Dendritic cell treated with granulocyte-macrophage colony-stimulating factor and Interleukin-4, amounts not matched to agents 40 ng/mL and 50 ng/mL, for 4 days (primary cell): ENCODE measurements around the gene RAB7B.

Experiments used
- H3K27ac Mint-ChIP-seq: one replicate; pipeline ENCODE4 v1.8.0; 2022; ENCODE audit warnings: mild to moderate bottlenecking, mixed read lengths
- H3K27me3 Mint-ChIP-seq: one replicate; pipeline ENCODE4 v1.8.0; 2022; ENCODE audit warnings: mild to moderate bottlenecking, mixed read lengths
- H3K36me3 Mint-ChIP-seq: one replicate; pipeline ENCODE4 v1.8.0; 2022; ENCODE audit warnings: low read depth, mixed read lengths
- H3K4me1 Mint-ChIP-seq: one replicate; pipeline ENCODE4 v1.8.0; 2022; ENCODE audit warnings: low read depth, mixed read lengths
- H3K4me3 Mint-ChIP-seq: one replicate; pipeline ENCODE4 v1.8.0; 2022; ENCODE audit warnings: mild to moderate bottlenecking, moderate library complexity, mixed read lengths
- H3K9me3 Mint-ChIP-seq: one replicate; pipeline ENCODE4 v1.8.0; 2022; ENCODE audit warnings: mixed read lengths
- intact Hi-C: fragments of 100-400 bp; cut with micrococcal nuclease; formaldehyde crosslinking; loops from one replicate; pipeline ENCODE4 v1.15.0; 2022

Gene RAB7B

DNA sequence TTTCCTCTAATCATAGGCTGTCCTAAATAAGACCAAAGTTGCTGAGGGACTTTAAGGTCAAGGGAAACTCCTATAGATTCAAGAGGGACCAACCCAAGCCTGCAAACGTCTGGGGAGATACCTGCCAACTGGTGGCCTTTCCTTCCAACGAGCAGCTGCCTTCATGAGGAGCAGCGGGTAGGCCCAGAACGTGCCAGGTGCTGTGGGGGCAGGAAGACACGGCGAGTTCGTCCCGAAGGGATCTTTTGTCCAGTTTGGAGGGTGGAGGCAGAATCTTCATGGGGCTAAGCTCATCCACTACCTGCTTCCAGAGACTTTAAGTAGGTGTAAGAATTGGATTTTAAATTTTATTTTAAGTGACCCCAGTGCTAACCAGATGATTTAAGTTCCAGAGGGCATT is 34.0 kb downstream of the RAB7B start:
- H3K36me3 Mint-ChIP-seq = no peaks in the 10 kb centered on the region
- peaks cover 6% of the 10 kb centered on the region for H3K27me3 Mint-ChIP-seq
- H3K27ac Mint-ChIP-seq = no peak overlapping the region
- intact Hi-C loops = no loop called here
- H3K4me1 Mint-ChIP-seq = peaks cover under 1% of the 10 kb centered on the region
- no peak overlapping the region for H3K4me3 Mint-ChIP-seq
- H3K9me3 Mint-ChIP-seq = no peaks in the 10 kb centered on the region

DNA sequence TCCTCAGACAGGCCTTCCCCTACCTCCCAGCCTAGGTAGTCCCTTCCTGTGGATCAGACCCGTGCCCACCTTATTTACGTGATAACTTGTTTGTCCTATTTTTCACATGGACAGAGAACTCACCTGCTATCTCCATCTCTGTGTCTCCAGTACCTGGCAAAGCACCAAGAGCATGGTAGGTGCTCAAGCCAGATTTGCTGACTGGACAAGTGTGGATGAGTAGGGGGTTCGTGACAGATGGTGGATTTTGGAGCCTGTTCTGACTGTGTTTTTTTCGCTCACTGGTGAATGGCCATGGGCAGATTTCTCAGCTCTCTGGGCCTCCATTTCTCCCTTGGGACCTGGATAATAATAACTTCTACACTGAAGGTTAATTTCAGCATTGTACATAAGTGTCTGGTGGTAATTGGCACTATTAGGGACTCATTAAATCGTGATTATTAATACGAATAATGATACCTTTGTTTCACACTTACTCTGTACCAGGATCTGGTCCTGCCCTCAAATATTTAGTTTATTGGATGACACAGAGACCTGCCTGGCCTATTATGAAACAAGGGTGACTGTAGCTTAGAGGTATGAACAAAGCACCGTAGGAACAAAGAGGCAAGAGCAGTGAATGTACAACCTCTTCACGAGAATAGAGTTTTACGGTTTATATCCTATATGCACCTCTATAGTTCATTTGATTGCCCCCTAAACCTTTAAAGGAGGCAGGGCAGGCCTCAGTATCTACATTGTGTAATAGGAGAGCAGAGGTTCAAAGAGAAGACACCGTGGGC is 35.5 kb downstream of the RAB7B start:
- intact Hi-C loops = no loop called here
- peaks cover 15% of the 10 kb centered on the region for H3K4me1 Mint-ChIP-seq
- H3K4me3 Mint-ChIP-seq = no peak overlapping the region
- no peaks in the 10 kb centered on the region for H3K9me3 Mint-ChIP-seq
- no peak overlapping the region for H3K27ac Mint-ChIP-seq
- H3K36me3 Mint-ChIP-seq = no peaks in the 10 kb centered on the region
- H3K27me3 Mint-ChIP-seq = peaks cover 7% of the 10 kb centered on the region

GRCh38 chr1:205965036-205965884 is 37.9 kb downstream of the RAB7B start:
- Mint-ChIP-seq H3K36me3 (no peaks in the 10 kb centered on the region), H3K4me1 (peaks cover 33% of the 10 kb centered on the region), H3K4me3 (no peak overlapping the region), H3K27ac (no peak overlapping the region), H3K27me3 (peaks cover 18% of the 10 kb centered on the region), H3K9me3 (no peaks in the 10 kb centered on the region)
- intact Hi-C loops = no loop called here

DNA sequence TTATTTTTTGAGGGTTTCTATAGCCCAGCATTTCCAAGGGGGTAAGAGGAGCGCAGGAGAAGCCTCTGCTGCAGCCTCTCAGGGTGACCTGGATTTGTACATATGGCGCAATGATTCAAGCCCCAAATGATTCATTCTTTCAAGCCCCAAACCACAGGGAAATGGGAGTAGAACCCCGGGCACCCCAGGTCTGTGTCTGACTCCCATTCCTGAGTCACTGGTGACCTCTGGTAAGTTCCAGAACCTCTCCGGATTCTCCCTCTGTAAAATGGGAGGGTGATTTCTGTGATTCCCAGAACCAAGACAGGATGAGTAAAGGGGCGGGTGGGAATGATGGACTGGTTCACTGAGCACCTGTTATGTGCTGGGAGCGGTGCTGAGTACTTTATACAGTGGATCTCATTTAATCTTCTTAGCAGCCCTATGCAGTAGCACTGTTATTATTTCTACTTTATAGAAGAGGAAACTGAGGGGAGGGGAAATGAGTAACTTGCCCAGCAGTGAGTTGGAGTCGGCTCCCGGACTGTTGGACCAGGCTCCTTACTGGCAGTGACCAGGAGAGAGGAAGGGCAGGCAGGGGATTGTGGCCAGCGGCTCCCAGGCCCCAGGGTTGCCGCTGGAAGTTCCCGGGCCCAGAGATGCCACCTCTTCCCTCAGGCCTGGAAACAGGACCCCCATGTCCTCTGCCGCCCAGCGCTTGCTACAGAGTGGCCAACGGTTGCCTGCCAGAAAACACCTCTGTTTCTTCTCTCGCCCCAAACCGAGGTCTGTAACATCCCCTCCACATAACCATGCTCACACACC is 39.6 kb downstream of the RAB7B start:
- Mint-ChIP-seq H3K9me3 (no peaks in the 10 kb centered on the region), H3K27me3 (peaks cover 21% of the 10 kb centered on the region)

DNA sequence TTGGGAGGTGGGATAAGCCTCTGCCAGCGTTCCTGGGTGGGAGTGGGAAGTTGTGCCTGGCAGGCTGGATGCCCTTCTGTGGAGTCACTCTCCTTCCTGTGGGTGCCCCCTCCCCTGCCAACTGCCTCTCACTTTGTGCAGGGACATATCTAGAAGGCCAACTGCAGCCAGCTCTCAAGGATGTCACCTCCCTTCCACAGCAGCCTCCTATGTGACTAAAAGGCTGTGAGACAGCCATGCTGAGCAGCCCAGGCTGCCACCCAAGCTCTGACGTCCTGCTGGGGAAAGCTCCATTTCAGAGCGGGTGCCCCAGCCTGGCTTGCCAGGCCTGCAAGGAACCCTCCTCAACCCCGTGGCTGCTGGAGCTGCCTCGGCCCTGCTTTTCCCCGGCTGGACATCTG is 40.4 kb downstream of the RAB7B start:
- no peak overlapping the region for H3K4me3 Mint-ChIP-seq
- H3K36me3 Mint-ChIP-seq = no peaks in the 10 kb centered on the region
- H3K27ac Mint-ChIP-seq = no peak overlapping the region
- H3K9me3 Mint-ChIP-seq = no peaks in the 10 kb centered on the region
- H3K27me3 Mint-ChIP-seq = peaks cover 21% of the 10 kb centered on the region
- H3K4me1 Mint-ChIP-seq = peaks cover 33% of the 10 kb centered on the region
- intact Hi-C loops = no loop called here

More for the DNA sequence above, 39.6 kb downstream of the RAB7B start:
- no peak overlapping the region for H3K4me3 Mint-ChIP-seq
- intact Hi-C loops = no loop called here
- no peaks in the 10 kb centered on the region for H3K36me3 Mint-ChIP-seq
- peaks cover 33% of the 10 kb centered on the region for H3K4me1 Mint-ChIP-seq
- no peak overlapping the region for H3K27ac Mint-ChIP-seq

- Mint-ChIP-seq H3K4me1 (peaks cover 33% of the 10 kb centered on the region), H3K27ac (peak overlapping the region; percentile 35), H3K36me3 (no peaks in the 10 kb centered on the region), H3K4me3 (no peak overlapping the region), H3K27me3 (peaks cover 19% of the 10 kb centered on the region), H3K9me3 (no peaks in the 10 kb centered on the region)
- intact Hi-C loops = no loop called here
Observed at GRCh38 chr1:205961991-205962820, 41.0 kb downstream of the RAB7B start.

GRCh38 chr1:205961405-205961804 is 41.8 kb downstream of the RAB7B start:
- Mint-ChIP-seq H3K36me3 (no peaks in the 10 kb centered on the region), H3K4me3 (no peak overlapping the region), H3K27ac (peak overlapping the region; percentile 35), H3K9me3 (no peaks in the 10 kb centered on the region), H3K4me1 (peaks cover 33% of the 10 kb centered on the region), H3K27me3 (peaks cover 25% of the 10 kb centered on the region)
- intact Hi-C loops = no loop called here

GRCh38 chr1:205959789-205960188 is 43.4 kb downstream of the RAB7B start:
- Mint-ChIP-seq H3K4me3 (no peak overlapping the region), H3K4me1 (peaks cover 33% of the 10 kb centered on the region), H3K27ac (no peak overlapping the region), H3K9me3 (no peaks in the 10 kb centered on the region), H3K27me3 (peaks cover 33% of the 10 kb centered on the region), H3K36me3 (no peaks in the 10 kb centered on the region)
- intact Hi-C loops = no loop called here

- intact Hi-C loops = no loop called here
Observed at GRCh38 chr1:205955499-205955898, 47.7 kb downstream of the RAB7B start.

GRCh38 chr1:205954819-205955404 is 48.3 kb downstream of the RAB7B start:
- Mint-ChIP-seq H3K4me1 (peaks cover 18% of the 10 kb centered on the region), H3K4me3 (no peak overlapping the region), H3K27me3 (peaks cover 20% of the 10 kb centered on the region), H3K36me3 (no peaks in the 10 kb centered on the region), H3K9me3 (no peaks in the 10 kb centered on the region), H3K27ac (no peak overlapping the region)
- intact Hi-C loops = no loop called here

More at GRCh38 chr1:205955499-205955898, 47.7 kb downstream of the RAB7B start:
- peaks cover 16% of the 10 kb centered on the region for H3K4me1 Mint-ChIP-seq
- H3K9me3 Mint-ChIP-seq = no peaks in the 10 kb centered on the region
- no peaks in the 10 kb centered on the region for H3K36me3 Mint-ChIP-seq
- no peak overlapping the region for H3K4me3 Mint-ChIP-seq
- H3K27ac Mint-ChIP-seq = no peak overlapping the region
- peaks cover 20% of the 10 kb centered on the region for H3K27me3 Mint-ChIP-seq

DNA sequence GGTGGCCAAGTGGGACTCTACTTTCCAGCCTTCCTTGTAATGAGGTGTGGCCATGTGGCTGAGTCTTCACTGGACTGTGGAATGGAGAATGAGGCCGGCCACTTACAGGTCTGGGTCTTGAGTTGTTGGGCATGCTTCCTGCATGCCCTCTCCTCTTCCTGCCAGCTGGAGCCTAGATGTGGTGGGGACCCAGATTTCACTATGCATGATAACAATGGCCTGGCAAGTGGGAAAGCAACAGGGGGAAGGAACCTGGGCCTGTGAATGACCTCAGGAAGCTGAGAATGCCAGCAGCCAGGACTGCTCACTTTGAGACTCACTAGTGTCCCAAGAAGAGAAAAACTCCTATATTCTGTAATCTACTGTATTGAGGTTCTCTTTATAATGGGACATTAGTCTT is 51.4 kb downstream of the RAB7B start:
- peaks cover 18% of the 10 kb centered on the region for H3K27me3 Mint-ChIP-seq
- peaks cover 48% of the 10 kb centered on the region for H3K4me1 Mint-ChIP-seq
- intact Hi-C loops = no loop called here
- H3K9me3 Mint-ChIP-seq = no peaks in the 10 kb centered on the region
- H3K27ac Mint-ChIP-seq = peak overlapping the region; percentile 50
- H3K4me3 Mint-ChIP-seq = no peak overlapping the region
- H3K36me3 Mint-ChIP-seq = no peaks in the 10 kb centered on the region

GRCh38 chr1:205950826-205951549 is 52.2 kb downstream of the RAB7B start:
- H3K9me3 Mint-ChIP-seq = no peaks in the 10 kb centered on the region
- H3K4me1 Mint-ChIP-seq = peaks cover 48% of the 10 kb centered on the region
- peaks cover 20% of the 10 kb centered on the region for H3K27me3 Mint-ChIP-seq
- H3K36me3 Mint-ChIP-seq = no peaks in the 10 kb centered on the region
- peak overlapping the region; percentile 50 for H3K27ac Mint-ChIP-seq
- no peak overlapping the region for H3K4me3 Mint-ChIP-seq
- intact Hi-C loops = no loop called here
